Psoas muscle (tissue), 8 donors: ENCODE measurements around the gene GRIP1. TPM values are rescaled to one million over a fixed set of nuclear protein-coding genes. Genes with fewer than 3 reads are reported as not detected.

ENCODE experiments used
- ATAC-seq, 4 donors: fragments of 200-7000 bp; cut with Tn5 transposase; one replicate each; pipeline ENCODE4 v1.9.1; 2020; ENCODE audit warnings: moderate library complexity in 3 of 4, mild to moderate bottlenecking in 2 of 4
- DNase-seq, 2 donors: peaks; one replicate each; pipeline ENCODE4 v3.0.0-alpha.2; 2020
- H3K27ac ChIP-seq: fragments of 200-600 bp; one replicate; pipeline ENCODE4 v1.8.0; 2022
- H3K27me3 ChIP-seq, 3 donors: fragments of 200-600 bp in 1 of 3; one replicate each; pipeline versions ENCODE4 v1.6.1 to v1.8.0; 2013 to 2022; ENCODE audit warnings: low read length in 2 of 3, mild to moderate bottlenecking in 2 of 3, moderate library complexity in 1 of 3; ENCODE audit not compliant: insufficient read depth in 3 of 3
- H3K36me3 ChIP-seq, 2 donors: fragments of 200-600 bp in 1 of 2; one replicate each; pipeline versions ENCODE4 v1.6.1 to v1.8.0; 2013 to 2022; ENCODE audit warnings: low read depth in 1 of 2, mild to moderate bottlenecking in 1 of 2, moderate library complexity in 1 of 2; ENCODE audit not compliant: insufficient read depth in 1 of 2
- H3K4me1 ChIP-seq: fragments of 200-600 bp; one replicate; pipeline ENCODE4 v1.8.0; 2022
- H3K4me3 ChIP-seq: fragments of 200-600 bp; one replicate; pipeline ENCODE4 v1.8.0; 2022; ENCODE audit warnings: mild to moderate bottlenecking
- H3K9me3 ChIP-seq: fragments of 200-600 bp; one replicate; pipeline ENCODE4 v1.8.0; 2022
- WGBS, 3 donors: extraction: QIAGEN DNeasy Blood & Tissue Kit; methylation state at CpG; one replicate each; pipeline versions ENCODE4 v1.1.6 to v1.1.7; 2013; 5-methylcytosine and 5-hydroxymethylcytosine counted together
- intact Hi-C, 2 donors: fragments of 100-400 bp; cut with DNase I; formaldehyde crosslinking; loops; one replicate each; pipeline versions ENCODE4 v1.11.0 to v1.14.2; 2022
- polyA plus RNA-seq, 3 donors: library from polyadenylated mRNA; stranded (reverse); fragments of 200-250 nt; gene quantifications; one replicate each; pipeline ENCODE4 v1.2.3, GENCODE V29; 2013
- total RNA-seq, 4 donors: library from RNA; stranded (reverse); fragmentation: NEBNext Ultra II Directional in 2 of 4; extraction: Animal tissue kit (Norgen Biotek cat#: 25700) in 2 of 4; gene quantifications; one replicate each; pipeline versions ENCODE4 v1.2.1 to v1.2.4, GENCODE V29; 2021 to 2023
- TF ChIP-seq, protein P1 (sequence below): fragments of 200-600 bp; IDR thresholded peaks from one replicate; pipeline ENCODE4 v1.8.0; 2022; ENCODE audit warnings: antibody characterized with exemption
- donor health status: healthy with polysubstance abuse.
- donor health status: DM: no; HTN: no; CAD: no; lungs with moderate emphysema.
- donor health status: Bipolar disorder and iron deficiency.
- donor health status: healthy.
- donor health status: DM: yes; HTN: yes; CAD: no.
- donor health status: DM: no; HTN: no; CAD: no.
- donor health status: DM: no; HTN: no; CAD: no.
- donor health status: DM: yes; HTN: yes; CAD: no.

GRIP1 gene
- total and polyA plus RNA-seq, 7 donors, result 0.05 to 4.1 (median 1.6) TPM

- no peaks in the 10 kb centered on the region for H3K4me1 ChIP-seq
- DNase-seq (no peak), ATAC-seq (no peak)
- H3K4me3 ChIP-seq, result no peak overlapping the region
- H3K27me3 ChIP-seq, result no peaks in the 10 kb centered on the region
- no peaks in the 10 kb centered on the region for H3K36me3 ChIP-seq
- H3K27ac ChIP-seq, result no peak overlapping the region
- 75 to 90% (median 80%) methylated on average over 1 of the region's 1 CpG for WGBS, 3 donors
- no peaks in the 10 kb centered on the region for H3K9me3 ChIP-seq
- TF ChIP-seq, protein P1, sequence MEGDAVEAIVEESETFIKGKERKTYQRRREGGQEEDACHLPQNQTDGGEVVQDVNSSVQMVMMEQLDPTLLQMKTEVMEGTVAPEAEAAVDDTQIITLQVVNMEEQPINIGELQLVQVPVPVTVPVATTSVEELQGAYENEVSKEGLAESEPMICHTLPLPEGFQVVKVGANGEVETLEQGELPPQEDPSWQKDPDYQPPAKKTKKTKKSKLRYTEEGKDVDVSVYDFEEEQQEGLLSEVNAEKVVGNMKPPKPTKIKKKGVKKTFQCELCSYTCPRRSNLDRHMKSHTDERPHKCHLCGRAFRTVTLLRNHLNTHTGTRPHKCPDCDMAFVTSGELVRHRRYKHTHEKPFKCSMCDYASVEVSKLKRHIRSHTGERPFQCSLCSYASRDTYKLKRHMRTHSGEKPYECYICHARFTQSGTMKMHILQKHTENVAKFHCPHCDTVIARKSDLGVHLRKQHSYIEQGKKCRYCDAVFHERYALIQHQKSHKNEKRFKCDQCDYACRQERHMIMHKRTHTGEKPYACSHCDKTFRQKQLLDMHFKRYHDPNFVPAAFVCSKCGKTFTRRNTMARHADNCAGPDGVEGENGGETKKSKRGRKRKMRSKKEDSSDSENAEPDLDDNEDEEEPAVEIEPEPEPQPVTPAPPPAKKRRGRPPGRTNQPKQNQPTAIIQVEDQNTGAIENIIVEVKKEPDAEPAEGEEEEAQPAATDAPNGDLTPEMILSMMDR, result no peak
- intact Hi-C loops, result no loop called here
These were observed 58.9 kb downstream of the GRIP1 start for GRCh38 chr12:66620026-66620425.

DNA sequence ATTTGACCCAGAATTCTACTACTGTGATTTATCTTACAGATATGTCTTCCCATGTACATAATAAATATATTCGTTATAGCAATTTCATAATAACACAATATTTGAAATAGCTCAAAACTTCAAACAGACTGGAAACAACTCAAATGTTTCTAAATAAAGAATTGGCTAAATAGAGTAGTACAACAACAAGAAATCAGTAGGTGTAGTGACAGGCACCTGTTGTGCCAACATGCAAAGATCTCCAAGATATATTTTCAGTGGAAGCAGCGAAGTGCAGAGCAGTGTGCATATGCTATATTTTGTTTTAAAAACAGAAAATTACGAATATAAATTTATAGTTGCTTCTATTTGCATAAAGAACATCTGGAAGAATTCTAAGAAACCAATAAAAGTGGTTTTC, 60.9 kb downstream of the GRIP1 start:
- WGBS, 3 donors, result 78 to 81% (median 81%) methylated on average over 3 of the region's 3 CpGs
- TF ChIP-seq, protein P1, result no peak
- intact Hi-C loops, result no loop called here
- H3K27me3 ChIP-seq, result no peaks in the 10 kb centered on the region
- no peaks in the 10 kb centered on the region for H3K9me3 ChIP-seq
- ATAC-seq (no peak), DNase-seq (no peak)
- no peak overlapping the region for H3K4me3 ChIP-seq
- H3K4me1 ChIP-seq, result no peaks in the 10 kb centered on the region
- no peak overlapping the region for H3K27ac ChIP-seq
- H3K36me3 ChIP-seq, result no peaks in the 10 kb centered on the region

DNA sequence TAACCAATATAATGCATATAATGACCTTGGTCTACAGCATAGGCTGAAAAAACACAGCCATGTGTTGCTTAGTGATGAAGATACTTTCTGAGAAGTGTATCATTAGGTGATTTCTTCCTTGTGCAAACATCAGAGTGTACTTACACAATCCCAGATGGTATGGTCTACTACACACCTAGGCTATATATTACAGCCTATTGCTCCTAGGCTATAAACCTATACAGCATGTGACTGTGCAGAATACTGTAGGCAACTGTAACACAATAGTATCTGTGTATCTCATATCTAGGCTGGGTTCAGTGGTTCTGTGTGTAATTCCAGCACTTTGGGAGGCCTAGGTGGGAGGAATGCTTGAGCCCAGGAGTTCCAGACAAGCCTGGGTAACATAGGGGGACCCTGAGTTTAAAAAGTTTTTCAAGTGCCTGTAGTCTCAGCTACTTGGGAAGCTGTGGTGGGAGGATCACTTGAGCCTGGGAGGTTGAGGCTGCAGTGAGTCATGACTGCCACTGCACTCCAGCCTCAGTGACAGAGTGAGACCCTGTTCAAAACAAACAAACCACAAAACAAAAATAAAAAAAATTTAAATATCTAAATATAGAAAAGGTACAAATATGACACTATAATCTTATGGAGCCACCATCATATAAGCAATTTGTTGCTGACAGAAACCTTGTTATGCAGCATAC, 66.6 kb downstream of the GRIP1 start:
- intact Hi-C loops, result no loop called here
- Histone ChIP-seq H3K9me3 (no peaks in the 10 kb centered on the region), H3K4me1 (no peaks in the 10 kb centered on the region), H3K27ac (no peak overlapping the region), H3K36me3 (no peaks in the 10 kb centered on the region), H3K4me3 (no peak overlapping the region), H3K27me3 (no peaks in the 10 kb centered on the region)
- TF ChIP-seq, protein P1, result no peak
- no peak for DNase-seq
- no peak for ATAC-seq

DNA sequence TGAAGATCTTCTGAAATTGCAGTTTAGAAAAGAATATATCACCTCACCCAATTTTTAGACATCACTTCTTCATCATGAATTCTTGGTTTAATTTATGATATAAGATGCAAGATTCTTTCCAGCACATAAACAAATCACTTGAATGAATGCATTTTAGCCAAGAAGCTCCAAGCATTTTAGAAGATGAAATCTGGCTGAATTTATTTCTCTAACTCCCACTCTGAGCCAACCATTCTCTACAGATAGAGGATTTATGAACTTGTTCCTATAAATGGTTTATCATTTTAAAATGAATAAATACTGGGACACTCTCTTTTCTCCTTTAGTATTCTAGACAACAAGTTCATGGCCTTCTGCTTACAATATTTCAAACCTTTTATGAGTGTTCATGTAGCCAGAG, 71.7 kb downstream of the GRIP1 start:
- Histone ChIP-seq H3K36me3 (no peaks in the 10 kb centered on the region), H3K27me3 (no peaks in the 10 kb centered on the region), H3K27ac (no peak overlapping the region), H3K4me1 (no peaks in the 10 kb centered on the region), H3K4me3 (no peak overlapping the region), H3K9me3 (no peaks in the 10 kb centered on the region)
- intact Hi-C loops, result no loop called here
- TF ChIP-seq, protein P1, result no peak
- no peak for DNase-seq
- ATAC-seq, result no peak

DNA sequence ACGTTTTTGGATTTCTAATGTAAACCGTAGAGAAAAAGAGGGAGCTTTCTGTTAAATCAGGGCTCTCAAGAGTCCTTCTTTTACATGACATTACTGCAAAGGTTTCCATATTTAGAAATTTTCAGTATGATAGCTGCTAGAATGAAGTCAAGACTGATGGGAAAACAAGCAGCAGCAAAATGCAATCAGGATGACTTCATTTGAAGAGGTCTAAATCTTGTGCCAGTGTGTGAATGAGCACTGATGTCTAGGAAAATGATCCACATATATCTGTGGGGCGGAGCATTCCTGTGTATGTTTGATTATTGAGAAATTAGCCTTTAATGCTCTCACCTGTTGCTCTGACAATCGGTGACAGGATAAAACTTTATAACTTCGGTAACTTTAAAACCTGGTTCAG, 73.6 kb downstream of the GRIP1 start:
- H3K27me3 ChIP-seq, result no peaks in the 10 kb centered on the region
- intact Hi-C loops, result no loop called here

More for the DNA sequence above, 73.6 kb downstream of the GRIP1 start:
- DNase-seq (no peak), ATAC-seq (no peak)
- no peaks in the 10 kb centered on the region for H3K4me1 ChIP-seq
- H3K36me3 ChIP-seq, result no peaks in the 10 kb centered on the region
- TF ChIP-seq, protein P1, result no peak
- H3K4me3 ChIP-seq, result no peak overlapping the region
- H3K9me3 ChIP-seq, result no peaks in the 10 kb centered on the region
- 82 to 89% (median 85%) methylated on average over 5 of the region's 5 CpGs for WGBS, 3 donors
- no peak overlapping the region for H3K27ac ChIP-seq
